Neural cell (in vitro differentiated cells): ENCODE results near the gene ZFP36. TPM values are rescaled to one million over a fixed set of nuclear protein-coding genes. Genes with fewer than 3 reads are reported as not detected.

ENCODE experiments used
- H2AFZ ChIP-seq: fragments of 200-600, 300-800 bp; sonication (generic), shearing (Covaris generic); 2 replicates; pipeline ENCODE4 v1.6.0; 2014; ENCODE audit warnings: low read depth, mild to moderate bottlenecking, antibody characterized with exemption, low read length, moderate library complexity
- H3F3A ChIP-seq: fragments of 200-600 bp; shearing (Covaris generic); 2 replicates; pipeline ENCODE4 v1.6.1; 2016; ENCODE audit warnings: mild to moderate bottlenecking, moderate library complexity, mixed read lengths, antibody characterized with exemption, low read length; ENCODE audit not compliant: insufficient read depth, poor library complexity, severe bottlenecking
- H3K27ac ChIP-seq: fragments of 200-600, 300-800 bp; sonication (generic), shearing (Covaris generic); 2 replicates; pipeline ENCODE4 v1.5.1; 2014; ENCODE audit warnings: mild to moderate bottlenecking, low read length, moderate library complexity
- H3K27me3 ChIP-seq: fragments of 300-800, 200-600 bp; sonication (generic), shearing (Covaris generic); 2 replicates; pipeline ENCODE4 v1.6.0; 2014; ENCODE audit warnings: mild to moderate bottlenecking, low read depth, low read length, moderate library complexity; ENCODE audit not compliant: insufficient read depth
- H3K36me3 ChIP-seq: fragments of 300-800, 200-600 bp; sonication (generic), shearing (Covaris generic); 2 replicates; pipeline ENCODE4 v1.5.1; 2014; ENCODE audit warnings: mild to moderate bottlenecking, antibody characterized with exemption, low read length, moderate library complexity; ENCODE audit not compliant: insufficient read depth
- H3K4me2 ChIP-seq: fragments of 300-800, 200-600 bp; sonication (generic), shearing (Covaris generic); 2 replicates; pipeline ENCODE4 v1.6.0; 2014; ENCODE audit warnings: mild to moderate bottlenecking, low read length
- H3K4me3 ChIP-seq: fragments of 300-800, 200-600 bp; sonication (generic), shearing (Covaris generic); 2 replicates; pipeline ENCODE4 v1.5.1; 2014; ENCODE audit warnings: mild to moderate bottlenecking, low read length, moderate library complexity
- H3K79me2 ChIP-seq: fragments of 200-600 bp; shearing (Covaris generic); replicated peaks from 2 replicates; pipeline ENCODE4 v1.6.0; 2014; ENCODE audit warnings: mild to moderate bottlenecking, low read length, moderate library complexity; ENCODE audit not compliant: insufficient read depth
- H3K9ac ChIP-seq: fragments of 300-800, 200-600 bp; sonication (generic), shearing (Covaris generic); 2 replicates; pipeline ENCODE4 v1.6.1; 2016; ENCODE audit warnings: mild to moderate bottlenecking, low read length, mixed read lengths
- H3K9me2 ChIP-seq: fragments of 200-600 bp; shearing (Covaris generic); 2 replicates; pipeline ENCODE4 v1.6.1; 2016; ENCODE audit warnings: mild to moderate bottlenecking, low read length, mixed read lengths; ENCODE audit not compliant: insufficient read depth
- H3K9me3 ChIP-seq: fragments of 200-600, 300-800 bp; sonication (generic), shearing (Covaris generic); 2 replicates; pipeline ENCODE4 v1.6.1; 2016; ENCODE audit warnings: mild to moderate bottlenecking, mixed run types, low read length, moderate library complexity, mixed read lengths
- H4K20me1 ChIP-seq: fragments of 200-600 bp; shearing (Covaris generic); 2 replicates; pipeline ENCODE4 v1.6.1; 2016; ENCODE audit warnings: mild to moderate bottlenecking, mixed run types; ENCODE audit not compliant: insufficient read depth
- EP300 ChIP-seq: fragments of 450-650 bp; conservative IDR thresholded peaks from 2 replicates; pipeline ENCODE4 v1.6.1; 2014; ENCODE audit warnings: antibody characterized with exemption, mild to moderate bottlenecking, moderate library complexity; ENCODE audit not compliant: poor library complexity, severe bottlenecking
- EZH2 ChIP-seq: fragments of 200-600, 300-800 bp; shearing (Covaris generic), sonication (generic); IDR thresholded peaks from 2 replicates; pipeline ENCODE4 v1.6.1; 2014; ENCODE audit warnings: antibody characterized with exemption, low read length, borderline replicate concordance, mild to moderate bottlenecking; ENCODE audit not compliant: insufficient read depth, poor library complexity, severe bottlenecking
- MXI1 ChIP-seq: fragments of 450-650 bp; conservative IDR thresholded peaks from 2 replicates; pipeline ENCODE4 v1.6.1; 2014; ENCODE audit warnings: antibody characterized with exemption, mild to moderate bottlenecking; ENCODE audit not compliant: poor library complexity, severe bottlenecking
- POLR2AphosphoS5 ChIP-seq: IDR thresholded peaks from 2 replicates; pipeline ENCODE4 v1.6.1; 2012
- RAD21 ChIP-seq: fragments of 450-650 bp; conservative IDR thresholded peaks from 2 replicates; pipeline ENCODE4 v1.6.1; 2014; ENCODE audit warnings: antibody characterized with exemption, mild to moderate bottlenecking, moderate library complexity
- SMC3 ChIP-seq: fragments of 450-650 bp; conservative IDR thresholded peaks from 2 replicates; pipeline ENCODE4 v1.6.1; 2014; ENCODE audit warnings: antibody characterized with exemption, mild to moderate bottlenecking, moderate library complexity; ENCODE audit not compliant: poor library complexity
- TAF1 ChIP-seq: IDR thresholded peaks from 2 replicates; pipeline ENCODE4 v1.6.1; 2012; ENCODE audit warnings: low read depth
- polyA plus RNA-seq: library from polyadenylated mRNA; depleted of rRNA; stranded (reverse); fragments of >200 nt; gene quantifications from 2 replicates; pipeline ENCODE4 v1.2.3, GENCODE V29; 2014
- TF ChIP-seq, protein P1 (sequence below): fragments of 450-650 bp; IDR thresholded peaks from 2 replicates; pipeline ENCODE4 v1.5.1; 2014; ENCODE audit warnings: antibody characterized with exemption, mild to moderate bottlenecking, moderate library complexity; ENCODE audit not compliant: poor library complexity, severe bottlenecking
- TF ChIP-seq, protein P2 (sequence below): IDR thresholded peaks from 2 replicates; pipeline ENCODE4 v1.6.1; 2012; ENCODE audit warnings: borderline replicate concordance

Gene ZFP36
- polyA plus RNA-seq, 1 donor from 2014 or later, result not detected

DNA sequence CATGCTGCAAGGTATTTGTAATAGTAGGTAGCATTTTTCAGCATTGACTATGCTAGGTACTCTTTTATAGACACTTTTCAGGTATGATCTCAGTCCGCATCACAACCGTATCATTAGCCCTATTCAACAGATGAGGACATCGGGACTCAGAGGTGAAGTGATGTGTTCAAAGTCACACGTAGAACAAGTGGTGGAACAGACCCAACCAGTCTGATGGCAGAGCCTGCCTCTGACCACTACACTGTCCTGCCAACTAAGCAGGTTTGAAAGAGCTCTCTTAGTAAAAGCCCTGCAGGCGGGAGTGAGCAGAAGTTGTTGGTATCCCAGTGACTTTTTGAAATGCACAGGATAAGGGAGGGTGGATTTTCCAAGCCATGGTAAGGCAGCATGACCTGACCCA lies 35.9 kb upstream of the ZFP36 start:
- TF ChIP-seq, protein P1, sequence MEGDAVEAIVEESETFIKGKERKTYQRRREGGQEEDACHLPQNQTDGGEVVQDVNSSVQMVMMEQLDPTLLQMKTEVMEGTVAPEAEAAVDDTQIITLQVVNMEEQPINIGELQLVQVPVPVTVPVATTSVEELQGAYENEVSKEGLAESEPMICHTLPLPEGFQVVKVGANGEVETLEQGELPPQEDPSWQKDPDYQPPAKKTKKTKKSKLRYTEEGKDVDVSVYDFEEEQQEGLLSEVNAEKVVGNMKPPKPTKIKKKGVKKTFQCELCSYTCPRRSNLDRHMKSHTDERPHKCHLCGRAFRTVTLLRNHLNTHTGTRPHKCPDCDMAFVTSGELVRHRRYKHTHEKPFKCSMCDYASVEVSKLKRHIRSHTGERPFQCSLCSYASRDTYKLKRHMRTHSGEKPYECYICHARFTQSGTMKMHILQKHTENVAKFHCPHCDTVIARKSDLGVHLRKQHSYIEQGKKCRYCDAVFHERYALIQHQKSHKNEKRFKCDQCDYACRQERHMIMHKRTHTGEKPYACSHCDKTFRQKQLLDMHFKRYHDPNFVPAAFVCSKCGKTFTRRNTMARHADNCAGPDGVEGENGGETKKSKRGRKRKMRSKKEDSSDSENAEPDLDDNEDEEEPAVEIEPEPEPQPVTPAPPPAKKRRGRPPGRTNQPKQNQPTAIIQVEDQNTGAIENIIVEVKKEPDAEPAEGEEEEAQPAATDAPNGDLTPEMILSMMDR, result no peak
- TF ChIP-seq, protein P2, sequence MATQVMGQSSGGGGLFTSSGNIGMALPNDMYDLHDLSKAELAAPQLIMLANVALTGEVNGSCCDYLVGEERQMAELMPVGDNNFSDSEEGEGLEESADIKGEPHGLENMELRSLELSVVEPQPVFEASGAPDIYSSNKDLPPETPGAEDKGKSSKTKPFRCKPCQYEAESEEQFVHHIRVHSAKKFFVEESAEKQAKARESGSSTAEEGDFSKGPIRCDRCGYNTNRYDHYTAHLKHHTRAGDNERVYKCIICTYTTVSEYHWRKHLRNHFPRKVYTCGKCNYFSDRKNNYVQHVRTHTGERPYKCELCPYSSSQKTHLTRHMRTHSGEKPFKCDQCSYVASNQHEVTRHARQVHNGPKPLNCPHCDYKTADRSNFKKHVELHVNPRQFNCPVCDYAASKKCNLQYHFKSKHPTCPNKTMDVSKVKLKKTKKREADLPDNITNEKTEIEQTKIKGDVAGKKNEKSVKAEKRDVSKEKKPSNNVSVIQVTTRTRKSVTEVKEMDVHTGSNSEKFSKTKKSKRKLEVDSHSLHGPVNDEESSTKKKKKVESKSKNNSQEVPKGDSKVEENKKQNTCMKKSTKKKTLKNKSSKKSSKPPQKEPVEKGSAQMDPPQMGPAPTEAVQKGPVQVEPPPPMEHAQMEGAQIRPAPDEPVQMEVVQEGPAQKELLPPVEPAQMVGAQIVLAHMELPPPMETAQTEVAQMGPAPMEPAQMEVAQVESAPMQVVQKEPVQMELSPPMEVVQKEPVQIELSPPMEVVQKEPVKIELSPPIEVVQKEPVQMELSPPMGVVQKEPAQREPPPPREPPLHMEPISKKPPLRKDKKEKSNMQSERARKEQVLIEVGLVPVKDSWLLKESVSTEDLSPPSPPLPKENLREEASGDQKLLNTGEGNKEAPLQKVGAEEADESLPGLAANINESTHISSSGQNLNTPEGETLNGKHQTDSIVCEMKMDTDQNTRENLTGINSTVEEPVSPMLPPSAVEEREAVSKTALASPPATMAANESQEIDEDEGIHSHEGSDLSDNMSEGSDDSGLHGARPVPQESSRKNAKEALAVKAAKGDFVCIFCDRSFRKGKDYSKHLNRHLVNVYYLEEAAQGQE, result no peak
- TF ChIP-seq SMC3 (no peak), EZH2 (no peak)
- H3K36me3 ChIP-seq, result peaks cover 3% of the 10 kb centered on the region
- H3K9me2 ChIP-seq, result no peaks in the 10 kb centered on the region
- no peaks in the 10 kb centered on the region for H3K79me2 ChIP-seq
- H2AFZ ChIP-seq, result no peak overlapping the region
- no peaks in the 10 kb centered on the region for H3K27me3 ChIP-seq
- H4K20me1 ChIP-seq, result no peaks in the 10 kb centered on the region
- no peak overlapping the region for H3K4me3 ChIP-seq
- no peak overlapping the region for H3K4me2 ChIP-seq
- no peaks in the 10 kb centered on the region for H3K9me3 ChIP-seq
- H3K27ac ChIP-seq, result no peak overlapping the region
- no peak overlapping the region for H3K9ac ChIP-seq
- no peaks in the 10 kb centered on the region for H3F3A ChIP-seq

DNA sequence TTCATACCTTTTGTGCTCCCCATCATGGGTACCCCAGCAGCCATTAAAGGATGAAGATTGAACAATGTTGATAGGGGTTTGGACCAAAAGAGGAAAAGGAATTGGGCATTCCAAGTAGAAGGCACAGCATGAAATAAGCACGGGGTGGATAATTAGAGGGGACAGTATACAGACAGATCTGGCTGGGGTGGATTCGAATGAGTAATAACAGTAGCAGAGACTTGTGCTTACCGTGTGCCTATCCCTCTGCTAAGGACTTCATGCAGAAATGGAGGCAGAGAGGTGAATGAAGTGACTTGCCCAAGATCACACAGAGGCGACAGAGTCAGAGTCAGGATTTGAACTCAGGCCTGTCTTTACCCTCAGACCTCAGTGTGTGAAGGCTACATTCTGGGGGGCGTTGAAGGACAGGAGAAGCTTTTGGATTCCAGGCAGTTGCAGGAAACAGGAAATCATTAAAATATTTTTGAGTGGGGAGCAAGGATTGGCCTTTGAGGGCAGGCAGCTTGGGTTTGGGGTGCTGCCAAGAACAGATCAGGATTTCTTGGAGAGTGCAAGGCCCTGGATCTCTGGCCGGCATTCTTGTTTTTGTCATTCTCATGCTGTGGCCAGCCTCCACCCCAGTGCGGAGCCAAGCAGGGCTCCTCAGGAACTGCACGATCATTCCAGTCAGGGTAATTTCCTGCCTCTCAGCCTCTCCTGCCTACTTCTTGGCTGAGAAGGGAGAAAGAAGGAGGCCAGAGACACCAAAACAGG lies 34.4 kb upstream of the ZFP36 start:
- H3K9me3 ChIP-seq, result no peaks in the 10 kb centered on the region
- no peak for TF ChIP-seq EZH2
- no peak for TF ChIP-seq POLR2AphosphoS5
- TF ChIP-seq MXI1, result no peak
- TF ChIP-seq SMC3, result no peak
- no peak for TF ChIP-seq EP300
- no peak for TF ChIP-seq TAF1
- TF ChIP-seq, protein P1, result no peak
- TF ChIP-seq RAD21, result no peak
- TF ChIP-seq, protein P2, result no peak
- H3K36me3 ChIP-seq, result peaks cover 3% of the 10 kb centered on the region
- no peak overlapping the region for H3K4me2 ChIP-seq
- no peaks in the 10 kb centered on the region for H3F3A ChIP-seq
- no peaks in the 10 kb centered on the region for H3K9me2 ChIP-seq
- H4K20me1 ChIP-seq, result no peaks in the 10 kb centered on the region
- no peak overlapping the region for H3K27ac ChIP-seq
- no peak overlapping the region for H3K9ac ChIP-seq
- H2AFZ ChIP-seq, result no peak overlapping the region
- no peaks in the 10 kb centered on the region for H3K27me3 ChIP-seq
- no peaks in the 10 kb centered on the region for H3K79me2 ChIP-seq
- H3K4me3 ChIP-seq, result no peak overlapping the region
